ENCODE measurements around the gene CDK14.

The CDK14 gene

GRCh38 chr7:91019686-91020385 lies 423.7 kb downstream of the CDK14 start:
- H3F3A ChIP-seq (ENCODE audit: low read depth), result no peaks in the 10 kb centered on the region
- no peaks in the 10 kb centered on the region for H3K79me2 ChIP-seq (ENCODE audit: insufficient read depth, low read length)
- TF ChIP-seq EZH2phosphoT487 (IDR thresholded peaks at IDR 0.05; ENCODE audit: borderline replicate concordance), result no peak
- no peak for TF ChIP-seq CTCF (conservative IDR thresholded peaks at IDR 0.05; ENCODE audit: low read length)
- H3K9me3 ChIP-seq (ENCODE audit: insufficient read depth, low read depth, low read length), result no peaks in the 10 kb centered on the region
- no peak overlapping the region for H3K4me3 ChIP-seq (ENCODE audit: low read length, poor library complexity, severe bottlenecking)
- H3K27me3 ChIP-seq (ENCODE audit: insufficient read depth, low read length, poor library complexity, severe bottlenecking), result no peaks in the 10 kb centered on the region
- no peaks in the 10 kb centered on the region for H3K4me1 ChIP-seq (ENCODE audit: insufficient read depth, low read length, poor library complexity, severe bottlenecking)
- no peaks in the 10 kb centered on the region for H3K9me2 ChIP-seq (replicated peaks; ENCODE audit: low read depth, low read length)
- no peak overlapping the region for H3K4me2 ChIP-seq (ENCODE audit: low read depth, low read length, poor library complexity, severe bottlenecking)
- H4K20me1 ChIP-seq (ENCODE audit: insufficient read depth, low read length, poor library complexity, severe bottlenecking), result no peaks in the 10 kb centered on the region
- H3K9ac ChIP-seq (ENCODE audit: low read depth, low read length, poor library complexity, severe bottlenecking), result no peak overlapping the region
- no peak overlapping the region for H2AFZ ChIP-seq (ENCODE audit: low read length)
- no peaks in the 10 kb centered on the region for H3K36me3 ChIP-seq (ENCODE audit: insufficient read depth, low read length)

- Histone ChIP-seq H3K4me3 (ENCODE audit: low read length, poor library complexity, severe bottlenecking) (no peak overlapping the region), H3K9me3 (ENCODE audit: insufficient read depth, low read depth, low read length) (no peaks in the 10 kb centered on the region), H3K27me3 (ENCODE audit: insufficient read depth, low read length, poor library complexity, severe bottlenecking) (no peaks in the 10 kb centered on the region), H2AFZ (ENCODE audit: low read length) (no peak overlapping the region), H3F3A (ENCODE audit: low read depth) (no peaks in the 10 kb centered on the region), H3K4me2 (ENCODE audit: low read depth, low read length, poor library complexity, severe bottlenecking) (no peak overlapping the region), H3K9me2 (replicated peaks; ENCODE audit: low read depth, low read length) (no peaks in the 10 kb centered on the region), H4K20me1 (ENCODE audit: insufficient read depth, low read length, poor library complexity, severe bottlenecking) (no peaks in the 10 kb centered on the region), H3K9ac (ENCODE audit: low read depth, low read length, poor library complexity, severe bottlenecking) (no peak overlapping the region), H3K4me1 (ENCODE audit: insufficient read depth, low read length, poor library complexity, severe bottlenecking) (no peaks in the 10 kb centered on the region), H3K36me3 (ENCODE audit: insufficient read depth, low read length) (no peaks in the 10 kb centered on the region), H3K79me2 (ENCODE audit: insufficient read depth, low read length) (no peaks in the 10 kb centered on the region)
- TF ChIP-seq EZH2phosphoT487 (IDR thresholded peaks at IDR 0.05; ENCODE audit: borderline replicate concordance) (no peak), CTCF (conservative IDR thresholded peaks at IDR 0.05; ENCODE audit: low read length) (no peak)
These were observed 424.7 kb downstream of the CDK14 start for GRCh38 chr7:91020636-91021385.

GRCh38 chr7:91021956-91022355 lies 425.8 kb downstream of the CDK14 start:
- Histone ChIP-seq H3K9me3 (ENCODE audit: insufficient read depth, low read depth, low read length) (no peaks in the 10 kb centered on the region), H3K4me1 (ENCODE audit: insufficient read depth, low read length, poor library complexity, severe bottlenecking) (no peaks in the 10 kb centered on the region), H2AFZ (ENCODE audit: low read length) (no peak overlapping the region), H4K20me1 (ENCODE audit: insufficient read depth, low read length, poor library complexity, severe bottlenecking) (no peaks in the 10 kb centered on the region), H3K4me3 (ENCODE audit: low read length, poor library complexity, severe bottlenecking) (no peak overlapping the region), H3K4me2 (ENCODE audit: low read depth, low read length, poor library complexity, severe bottlenecking) (no peak overlapping the region), H3K9me2 (replicated peaks; ENCODE audit: low read depth, low read length) (no peaks in the 10 kb centered on the region), H3K36me3 (ENCODE audit: insufficient read depth, low read length) (no peaks in the 10 kb centered on the region), H3K9ac (ENCODE audit: low read depth, low read length, poor library complexity, severe bottlenecking) (no peak overlapping the region), H3F3A (ENCODE audit: low read depth) (no peaks in the 10 kb centered on the region), H3K79me2 (ENCODE audit: insufficient read depth, low read length) (no peaks in the 10 kb centered on the region), H3K27me3 (ENCODE audit: insufficient read depth, low read length, poor library complexity, severe bottlenecking) (no peaks in the 10 kb centered on the region)
- TF ChIP-seq EZH2phosphoT487 (IDR thresholded peaks at IDR 0.05; ENCODE audit: borderline replicate concordance) (no peak), CTCF (conservative IDR thresholded peaks at IDR 0.05; ENCODE audit: low read length) (no peak)

Data from Loucy (cell line).